HL-60/S4 (cell line): ENCODE data around the gene TMTC4.
"Not testable (repeated sequence)": the region's sequence is repeated elsewhere in the genome, so short reads cannot be mapped to it uniquely, and the experiment has no call there.

Source experiments
- in situ Hi-C: fragments of 300-500 bp; cut with MboI; formaldehyde crosslinking; loops from 2 replicates; pipeline ENCODE4 v1.14.3; 2022; ENCODE audit warnings: low sequenced_read_pairs

TMTC4 gene, protein sequence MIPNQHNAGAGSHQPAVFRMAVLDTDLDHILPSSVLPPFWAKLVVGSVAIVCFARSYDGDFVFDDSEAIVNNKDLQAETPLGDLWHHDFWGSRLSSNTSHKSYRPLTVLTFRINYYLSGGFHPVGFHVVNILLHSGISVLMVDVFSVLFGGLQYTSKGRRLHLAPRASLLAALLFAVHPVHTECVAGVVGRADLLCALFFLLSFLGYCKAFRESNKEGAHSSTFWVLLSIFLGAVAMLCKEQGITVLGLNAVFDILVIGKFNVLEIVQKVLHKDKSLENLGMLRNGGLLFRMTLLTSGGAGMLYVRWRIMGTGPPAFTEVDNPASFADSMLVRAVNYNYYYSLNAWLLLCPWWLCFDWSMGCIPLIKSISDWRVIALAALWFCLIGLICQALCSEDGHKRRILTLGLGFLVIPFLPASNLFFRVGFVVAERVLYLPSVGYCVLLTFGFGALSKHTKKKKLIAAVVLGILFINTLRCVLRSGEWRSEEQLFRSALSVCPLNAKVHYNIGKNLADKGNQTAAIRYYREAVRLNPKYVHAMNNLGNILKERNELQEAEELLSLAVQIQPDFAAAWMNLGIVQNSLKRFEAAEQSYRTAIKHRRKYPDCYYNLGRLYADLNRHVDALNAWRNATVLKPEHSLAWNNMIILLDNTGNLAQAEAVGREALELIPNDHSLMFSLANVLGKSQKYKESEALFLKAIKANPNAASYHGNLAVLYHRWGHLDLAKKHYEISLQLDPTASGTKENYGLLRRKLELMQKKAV

DNA sequence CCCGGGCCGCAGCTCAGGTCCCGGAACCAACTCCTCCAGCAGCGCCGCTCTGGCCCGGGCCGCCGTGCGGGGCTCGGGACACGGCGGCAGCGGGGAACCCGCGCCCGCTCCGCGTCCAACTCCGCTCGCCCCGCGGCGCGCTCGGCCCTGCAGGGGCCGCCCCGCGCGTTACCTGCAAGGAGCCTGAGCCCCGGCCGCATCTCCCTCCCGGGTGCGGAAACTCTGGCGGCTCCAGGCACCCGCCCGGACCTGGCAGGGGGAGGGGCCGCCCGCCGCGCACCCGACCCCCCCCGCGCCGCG lies at the start of gene TMTC4:
Gene TMTC4 (minus strand): TSS at position 224 of the 300 bp plus-strand sequence. CDS start 4,433 bp downstream, outside the sequence.
- in situ Hi-C loops, result no loop called here

DNA sequence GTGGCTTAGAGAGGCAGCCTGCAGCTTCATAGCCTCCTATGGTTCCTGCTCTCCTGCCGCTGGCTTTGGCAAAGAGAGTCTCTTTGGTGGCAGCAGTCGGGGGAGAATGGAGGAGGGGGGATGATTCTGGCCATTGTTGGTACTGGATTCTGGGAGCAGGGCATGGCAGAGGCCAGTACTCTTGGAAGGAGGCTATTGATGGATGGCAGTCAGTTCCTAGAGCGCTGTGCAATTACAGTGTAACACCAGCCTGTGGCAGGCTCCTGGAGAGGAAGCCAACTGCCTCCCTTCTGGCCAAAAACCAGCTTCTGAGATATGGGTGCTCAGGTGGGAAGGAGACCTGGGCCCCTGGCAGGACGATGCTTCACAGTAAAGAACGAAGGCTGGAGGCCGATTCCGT lies 47.9 kb upstream of the TMTC4 start:
- in situ Hi-C loops, result no loop called here

DNA sequence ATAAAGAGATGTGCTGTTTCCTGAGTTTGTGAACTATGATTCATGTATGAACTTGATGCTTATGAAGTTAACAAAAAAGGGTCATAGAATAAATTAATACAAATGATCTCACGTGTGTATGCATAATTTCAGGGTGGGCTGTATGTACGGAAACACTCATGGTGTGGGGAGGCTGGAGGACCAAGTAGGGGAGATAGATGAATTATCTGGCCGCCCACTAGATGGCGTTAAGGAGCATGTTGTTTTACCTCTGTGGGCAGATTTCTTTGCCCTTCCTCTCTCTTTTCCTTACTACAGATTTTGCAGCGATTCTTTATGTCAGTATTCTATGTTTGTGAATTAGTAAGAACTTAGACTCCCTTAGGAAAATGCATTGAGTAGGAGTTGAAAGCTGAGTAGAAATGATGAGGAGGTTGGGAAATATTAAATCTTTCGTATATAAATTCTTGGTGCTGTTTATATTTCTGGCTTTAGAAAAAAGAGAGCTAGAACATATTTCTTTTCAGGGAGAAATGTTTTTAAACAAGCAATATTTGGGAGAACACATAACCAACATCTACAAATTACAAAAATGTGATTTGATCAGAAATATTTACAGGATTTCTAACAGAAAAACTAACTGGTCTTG lies 47.4 kb upstream of the TMTC4 start:
- in situ Hi-C loops, result no loop called here

DNA sequence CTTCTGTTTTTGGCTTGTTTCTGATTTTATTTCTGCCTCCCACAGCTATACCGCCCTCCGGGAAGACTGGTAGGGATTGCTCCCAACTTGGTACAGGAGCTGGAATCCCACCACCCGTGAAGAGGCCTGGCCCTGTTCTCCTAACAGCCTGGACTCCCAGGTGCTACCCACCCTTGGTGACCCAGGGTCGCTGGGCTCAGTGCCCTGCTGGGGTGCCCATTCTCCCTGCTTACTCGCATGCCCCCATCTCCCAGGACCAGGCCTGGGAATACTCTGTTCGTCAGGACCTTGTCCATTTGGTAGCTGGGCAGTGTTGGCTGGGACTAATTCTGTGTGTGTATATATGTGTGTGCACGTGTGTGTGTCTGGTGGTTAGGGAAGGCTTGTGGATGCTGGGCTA lies 41.0 kb upstream of the TMTC4 start:
- in situ Hi-C loops, result no loop called here

DNA sequence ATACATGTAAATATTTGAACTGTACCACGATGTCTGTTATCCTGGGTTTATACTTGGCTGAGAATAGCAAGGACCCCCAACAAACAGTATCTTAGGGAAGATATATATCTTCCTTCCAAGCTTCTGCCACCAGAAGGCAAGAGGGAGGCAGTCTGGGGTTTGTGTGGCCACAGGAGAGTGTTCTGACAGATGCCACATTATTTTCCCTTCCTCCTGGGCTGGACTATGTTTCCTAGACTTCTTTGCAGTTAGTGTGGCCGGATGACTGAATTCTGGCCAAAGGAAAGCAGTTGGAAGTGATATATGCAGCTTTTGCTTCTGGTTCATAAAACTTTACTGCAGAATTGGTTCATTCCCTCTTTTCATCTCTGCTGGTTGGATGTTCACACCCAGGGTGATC lies 39.9 kb upstream of the TMTC4 start:
- in situ Hi-C loops, result no loop called here

DNA sequence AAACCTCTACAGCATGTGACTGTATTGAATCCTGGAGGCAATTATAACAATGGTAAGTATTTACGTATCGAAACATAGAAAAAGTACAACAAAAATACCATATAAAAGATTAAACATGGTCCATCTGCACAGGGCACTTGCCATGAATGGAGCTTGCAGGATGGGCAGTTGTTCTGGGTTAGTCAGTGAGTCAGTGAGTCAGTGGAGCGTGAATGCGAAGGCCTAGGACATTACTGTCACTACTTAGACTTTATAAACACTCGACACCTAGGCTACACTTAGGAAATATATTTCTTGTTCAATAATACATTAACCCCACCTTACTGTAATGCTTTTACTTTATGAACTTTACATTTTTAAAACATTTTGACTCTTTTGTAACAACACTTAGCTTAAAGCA lies 35.6 kb upstream of the TMTC4 start:
- in situ Hi-C loops, result no loop called here

DNA sequence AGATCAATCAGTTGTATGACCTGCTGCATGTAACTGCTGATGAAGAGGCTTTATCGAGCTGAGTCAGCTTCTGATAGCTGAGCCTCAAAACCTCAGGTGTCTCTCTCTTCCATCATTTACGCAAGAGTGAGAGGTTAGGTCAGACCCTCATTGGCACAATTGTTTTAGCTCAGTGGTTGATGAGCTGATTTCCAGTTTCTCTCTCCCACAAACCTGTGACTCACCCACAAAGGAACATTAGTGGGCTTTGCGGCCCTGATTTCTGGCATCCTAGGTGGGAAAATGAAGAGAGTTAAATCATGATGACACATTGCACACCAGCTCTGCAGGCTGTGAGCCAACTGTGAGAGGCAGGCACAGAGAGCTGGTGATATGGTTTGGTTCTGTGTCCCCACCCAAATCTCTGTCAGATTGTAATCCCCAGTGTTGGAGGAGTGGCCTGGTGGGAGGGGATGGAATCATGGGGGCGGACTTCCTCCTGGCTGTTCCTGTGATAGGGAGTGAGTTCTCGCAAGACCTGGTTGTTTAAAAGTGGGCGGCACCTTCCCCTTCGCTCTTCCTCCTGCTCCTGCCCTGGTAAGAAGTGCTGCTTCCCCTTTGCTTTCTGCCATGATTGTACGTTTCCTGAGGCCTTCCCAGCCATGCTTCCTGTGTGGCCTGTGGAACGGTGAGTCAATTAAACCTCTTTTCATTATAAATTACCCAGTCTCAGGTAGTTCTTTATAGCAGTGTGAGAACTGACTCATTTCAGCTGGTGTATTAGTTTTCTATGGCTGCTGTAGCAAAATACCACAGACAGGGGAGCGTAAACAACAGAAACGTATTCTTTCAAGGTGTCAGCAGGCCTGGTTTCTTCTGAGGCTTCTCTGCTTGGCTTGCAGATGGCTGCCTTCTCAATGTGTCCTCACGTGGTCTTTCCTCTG lies 33.5 kb upstream of the TMTC4 start:
- in situ Hi-C loops, result no loop called here

DNA sequence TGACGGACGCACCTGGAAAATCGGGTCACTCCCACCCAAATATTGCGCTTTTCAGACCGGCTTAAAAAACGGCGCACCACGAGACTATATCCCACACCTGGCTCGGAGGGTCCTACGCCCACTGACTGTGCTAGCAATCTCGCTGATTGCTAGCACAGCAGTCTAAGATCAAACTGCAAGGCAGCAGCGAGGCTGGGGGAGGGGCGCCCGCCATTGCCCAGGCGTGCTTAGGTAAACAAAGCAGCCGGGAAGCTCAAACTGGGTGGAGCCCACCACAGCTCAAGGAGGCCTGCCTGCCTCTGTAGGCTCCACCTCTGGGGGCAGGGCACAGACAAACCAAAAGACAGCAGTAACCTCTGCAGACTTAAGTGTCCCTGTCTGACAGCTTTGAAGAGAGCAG lies 23.7 kb upstream of the TMTC4 start:
- in situ Hi-C loops, result not testable (repeated sequence)

DNA sequence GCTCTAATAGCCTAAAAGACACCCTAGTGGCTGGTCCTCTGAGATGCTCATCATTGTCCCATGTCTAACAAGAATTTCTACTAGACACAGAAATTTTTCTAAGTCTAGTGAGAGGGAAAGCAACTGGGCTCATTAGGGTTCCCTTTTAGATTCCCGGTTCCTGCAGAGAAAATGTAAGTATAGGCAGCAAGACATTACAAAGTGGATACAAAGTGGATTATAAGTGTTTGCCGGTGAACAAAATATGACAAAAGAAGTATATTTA lies 20.8 kb upstream of the TMTC4 start:
- in situ Hi-C loops, result no loop called here

DNA sequence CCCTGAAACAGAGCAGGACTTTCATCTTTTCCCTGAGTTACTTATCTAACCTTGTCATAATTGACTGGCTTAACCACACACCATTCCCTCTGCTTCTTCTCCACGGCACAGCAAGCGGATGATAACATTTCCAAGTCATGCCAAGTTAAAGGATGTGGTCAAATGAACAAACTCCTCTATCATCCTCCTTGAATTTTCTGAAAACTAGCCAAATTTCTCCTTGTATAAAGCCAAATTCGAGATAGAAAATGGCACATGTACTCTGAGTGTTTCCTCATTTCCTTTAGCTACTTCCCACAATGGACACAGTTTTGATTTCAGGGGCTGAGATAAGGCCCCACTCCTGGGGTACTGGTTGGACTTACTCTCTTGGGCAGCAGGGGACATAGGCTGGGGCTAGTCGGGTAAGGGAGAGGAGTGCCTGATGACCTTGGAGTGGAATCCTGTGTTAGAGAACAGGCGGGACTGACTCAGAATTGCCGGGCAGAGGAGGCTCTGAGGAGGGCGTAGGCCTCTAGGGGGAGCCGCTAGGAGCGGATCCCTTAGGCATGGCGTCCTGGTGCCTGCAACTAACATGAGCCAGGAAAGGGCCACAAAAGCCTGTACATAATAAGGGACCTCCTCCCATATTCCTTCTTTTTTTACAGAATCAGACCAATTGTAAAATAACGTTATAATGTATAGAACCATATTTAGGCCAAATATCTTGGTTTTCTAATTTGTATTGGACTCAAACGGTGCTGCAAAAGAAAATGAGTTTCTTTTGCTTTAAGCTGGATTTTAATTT lies 20.3 kb upstream of the TMTC4 start:
- in situ Hi-C loops, result no loop called here

DNA sequence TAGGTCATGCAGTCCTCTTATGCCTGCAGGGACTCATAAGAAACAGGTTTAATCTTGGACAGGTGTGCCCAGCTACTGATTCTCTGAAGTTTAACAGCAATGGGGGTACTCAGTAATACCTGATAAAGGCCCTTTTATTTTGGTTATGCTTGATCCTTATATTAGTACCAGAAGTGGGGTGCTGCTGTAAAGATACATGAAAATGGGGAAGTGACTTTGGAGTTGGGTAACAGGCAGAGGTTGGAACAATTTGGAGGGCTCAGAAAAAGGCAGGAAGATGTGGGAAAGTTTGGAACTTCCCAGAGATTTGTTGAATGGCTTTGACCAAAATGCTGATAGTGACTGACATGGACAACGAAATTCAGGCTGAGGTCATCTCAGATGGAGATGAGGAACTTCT lies 14.6 kb upstream of the TMTC4 start:
- in situ Hi-C loops, result no loop called here

DNA sequence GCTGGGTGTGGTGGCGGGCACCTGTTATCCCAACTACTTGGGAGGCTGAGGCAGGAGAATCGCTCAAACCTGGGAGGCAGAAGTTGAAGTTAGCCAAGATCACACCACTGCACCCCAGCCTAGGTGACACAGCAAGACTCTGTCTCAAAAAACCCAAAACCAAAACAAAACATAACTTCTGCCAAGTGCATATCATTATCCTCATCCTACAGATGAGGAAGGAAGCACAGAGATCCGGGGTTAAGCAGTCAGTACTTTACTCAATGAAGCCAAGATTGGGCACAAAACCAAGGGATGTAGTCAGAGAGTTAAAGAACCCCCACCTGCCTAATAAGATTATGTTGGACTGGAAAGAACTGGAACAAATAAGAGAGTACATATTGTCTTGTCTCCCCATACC lies 5.5 kb upstream of the TMTC4 start:
- in situ Hi-C loops, result no loop called here

DNA sequence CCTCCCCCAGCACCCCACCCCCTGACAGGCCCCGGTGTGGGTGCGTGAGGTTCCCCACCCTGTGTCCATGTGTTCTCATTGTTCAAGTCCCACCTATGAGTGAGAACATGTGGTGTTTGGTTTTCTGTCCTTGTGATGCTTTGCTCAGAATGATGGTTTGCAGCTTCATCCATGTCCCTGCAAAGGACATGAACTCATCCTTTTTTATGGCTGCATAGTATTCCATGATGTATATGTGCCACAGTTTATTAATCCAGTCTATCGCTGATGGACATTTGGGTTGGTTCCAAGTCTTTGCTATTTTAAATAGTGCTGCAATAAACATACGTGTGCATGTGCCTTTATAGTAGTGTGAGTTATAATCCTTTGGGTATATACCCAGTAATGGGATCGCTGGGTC lies 2.5 kb upstream of the TMTC4 start:
- in situ Hi-C loops, result not testable (repeated sequence)

DNA sequence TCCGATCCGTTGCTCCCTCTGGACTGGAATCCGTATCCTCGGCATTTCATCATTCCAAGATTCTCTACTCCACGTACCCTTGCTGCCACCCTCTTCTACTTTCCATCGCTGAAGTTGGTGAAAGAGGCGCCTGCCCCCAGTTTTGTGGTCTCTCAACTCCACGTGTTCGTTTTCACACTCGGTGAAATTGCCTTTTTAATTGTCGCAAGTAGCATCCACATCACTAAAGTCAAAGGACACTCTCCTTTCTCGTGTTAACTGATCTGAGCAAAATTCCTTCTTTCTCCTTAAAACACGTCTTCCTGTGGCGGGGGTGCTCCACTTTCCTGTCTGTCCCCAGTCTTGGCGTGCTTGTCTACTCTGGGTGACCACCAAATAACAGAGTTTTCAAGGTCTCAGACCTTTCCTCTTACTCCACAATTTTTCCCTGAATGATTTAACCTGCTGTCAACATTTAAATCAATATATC lies 1.1 kb upstream of the TMTC4 start:
- in situ Hi-C loops, result no loop called here

DNA sequence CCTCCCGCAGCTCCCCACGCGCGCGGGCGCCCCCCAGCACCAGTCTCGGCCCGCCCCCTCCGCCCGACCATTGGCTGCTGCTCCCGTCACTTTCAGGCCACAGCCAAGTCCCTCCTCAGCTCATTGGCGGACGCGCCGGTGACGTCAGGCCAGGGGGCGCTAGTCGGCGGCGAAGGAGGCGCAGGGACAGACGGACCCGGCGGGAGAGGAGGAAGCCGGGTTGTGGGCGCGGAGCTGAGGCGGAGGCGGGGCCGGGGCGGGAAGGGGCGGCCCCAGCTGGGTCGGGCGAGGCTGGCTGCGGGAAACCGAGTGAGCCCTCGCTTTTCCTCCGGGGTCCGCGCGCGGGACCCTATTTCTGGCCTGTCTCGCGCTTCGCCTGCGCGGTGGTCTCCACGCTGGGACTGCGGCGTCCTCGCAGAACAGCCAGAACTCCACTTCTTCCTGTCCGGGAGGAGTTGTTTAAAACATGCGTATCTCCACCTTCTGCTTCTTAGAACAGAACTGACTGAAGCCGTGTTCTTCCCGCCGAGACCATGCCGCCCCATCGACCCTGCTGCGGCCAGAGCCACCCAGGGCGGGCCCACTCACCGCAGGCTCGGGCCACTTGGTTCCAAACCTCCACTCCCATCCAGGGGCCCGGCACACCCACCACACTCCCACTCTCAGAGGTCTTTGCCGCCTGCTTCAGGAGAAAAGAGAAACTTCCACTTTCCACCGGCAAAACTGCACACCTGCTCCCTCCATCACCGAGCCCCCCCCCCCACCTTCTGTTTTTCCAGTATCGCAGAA lies 471 bp upstream of the TMTC4 start:
- in situ Hi-C loops, result no loop called here

DNA sequence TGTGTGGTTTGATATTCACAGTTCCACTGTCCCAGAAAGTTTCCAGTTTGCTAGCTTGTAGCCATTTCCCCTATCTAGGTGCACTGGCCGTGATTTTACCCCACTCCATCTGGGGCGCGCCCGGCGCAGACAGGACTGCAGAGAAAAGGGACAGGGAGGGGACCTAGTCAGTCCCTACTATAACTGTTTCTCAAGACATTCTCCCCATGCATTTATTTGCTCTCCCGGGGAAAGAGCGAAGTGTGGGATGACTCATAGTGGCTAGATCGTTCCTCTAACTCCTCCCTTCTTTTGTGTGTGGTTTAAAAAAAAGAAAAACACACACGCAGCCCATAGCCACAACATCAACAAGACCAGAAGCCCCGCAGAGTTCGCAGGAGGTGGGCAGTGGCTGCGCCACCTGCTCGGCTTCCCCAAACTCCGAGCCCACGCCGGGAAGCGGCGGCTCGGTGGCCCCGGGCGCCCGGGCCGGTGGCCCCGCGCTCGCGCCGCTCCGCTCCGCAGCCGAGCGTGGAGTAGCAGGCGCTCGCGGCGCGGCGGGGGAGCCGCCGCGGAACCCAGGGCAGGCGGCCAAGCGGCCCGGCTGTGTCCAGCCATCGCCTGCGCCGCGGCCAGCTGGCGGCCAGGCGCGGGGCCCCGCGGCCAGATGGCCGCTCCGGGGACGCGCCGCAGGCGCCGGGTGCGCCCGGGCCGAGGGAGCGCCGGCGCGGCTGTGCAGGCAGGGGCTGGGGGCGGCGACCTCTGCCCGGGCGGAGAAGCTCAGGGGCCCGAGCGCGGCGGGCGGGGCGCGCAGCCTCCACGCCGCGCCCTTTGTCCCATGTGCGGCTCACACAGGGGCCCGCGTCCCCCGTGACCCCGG lies 653 bp downstream of the TMTC4 start:
- in situ Hi-C loops, result no loop called here

DNA sequence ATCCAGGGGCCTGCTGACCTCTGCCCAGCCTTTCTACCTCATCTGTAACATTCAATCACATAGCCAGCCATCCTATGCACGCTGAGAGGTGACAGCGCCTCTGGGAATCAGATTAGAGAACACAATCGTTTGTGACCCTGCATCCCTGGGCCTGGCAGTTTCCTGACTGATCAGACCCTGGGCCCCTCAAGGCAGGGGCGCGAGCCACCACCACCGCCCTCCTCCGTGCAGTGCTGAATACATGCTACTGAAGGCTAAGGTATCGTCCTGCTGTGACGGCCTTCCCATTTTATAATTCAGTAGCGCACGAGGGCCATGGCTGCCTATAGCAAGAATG lies 1.3 kb downstream of the TMTC4 start:
- in situ Hi-C loops, result no loop called here

DNA sequence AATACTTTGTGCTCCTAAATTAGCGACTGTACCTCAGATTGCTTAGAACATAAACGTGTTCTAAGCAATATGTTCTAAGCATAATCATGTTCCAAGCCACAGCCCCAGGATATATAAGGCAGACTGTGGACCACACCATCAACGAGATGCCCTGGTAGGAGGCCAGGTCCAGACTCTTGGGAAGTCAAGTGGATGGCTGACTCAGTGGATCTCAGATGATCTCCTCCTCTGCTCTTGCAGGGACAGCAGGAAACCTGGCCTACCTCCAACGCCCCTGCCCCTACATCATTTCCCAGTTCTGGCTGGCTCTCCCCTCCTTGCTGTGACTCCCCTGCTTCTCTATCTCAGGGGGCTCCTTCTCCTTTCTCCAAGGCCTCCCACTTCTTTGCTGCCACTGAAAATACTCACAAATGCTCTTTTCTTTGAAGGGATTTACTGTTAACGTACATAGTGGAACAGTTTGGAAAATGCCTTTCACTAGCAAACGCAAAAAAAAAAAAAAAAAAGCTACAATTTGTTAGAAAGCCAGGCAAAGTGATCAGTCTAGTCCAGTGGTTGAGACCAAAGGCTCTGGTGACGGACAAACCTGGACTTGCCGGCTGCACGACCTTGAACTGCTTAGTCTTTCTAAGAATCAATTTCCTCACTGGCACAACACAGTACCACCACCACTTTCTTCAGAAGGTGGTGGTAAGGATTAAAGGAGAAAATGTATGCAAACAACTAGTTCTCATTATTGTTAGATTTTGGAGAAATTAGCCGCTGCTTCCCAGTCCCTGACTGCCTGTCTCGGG lies 3.0 kb downstream of the TMTC4 start:
- in situ Hi-C loops, result no loop called here
